ENCODE measurements around the gene GULP1.

DNA sequence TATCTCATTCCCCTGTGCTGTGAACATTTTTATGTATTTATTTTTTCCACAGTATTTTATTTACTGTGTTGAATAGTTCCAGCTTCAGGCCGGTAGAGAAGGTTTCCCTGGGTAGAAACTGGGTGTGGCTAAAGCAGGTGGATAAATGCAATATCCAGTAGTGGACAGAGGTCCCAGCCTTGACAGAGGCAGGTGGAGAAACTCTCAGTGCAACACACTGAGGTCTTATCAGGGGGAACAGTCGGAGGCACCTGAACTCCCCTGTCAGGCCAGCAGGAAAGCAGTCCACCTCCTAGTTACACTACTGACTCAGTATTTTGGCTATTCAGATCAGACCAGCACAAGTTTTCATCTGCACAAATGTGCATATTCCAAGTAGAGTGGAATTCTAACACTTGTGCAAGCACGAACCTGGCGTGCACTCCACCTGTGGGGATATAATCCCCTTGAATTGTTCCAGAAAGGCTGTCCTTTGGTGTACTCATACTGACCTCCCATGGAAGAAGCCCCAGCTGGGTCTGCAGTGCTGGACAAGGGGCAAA is 103.3 kb downstream of the GULP1 start:
- TF ChIP-seq, protein P1, sequence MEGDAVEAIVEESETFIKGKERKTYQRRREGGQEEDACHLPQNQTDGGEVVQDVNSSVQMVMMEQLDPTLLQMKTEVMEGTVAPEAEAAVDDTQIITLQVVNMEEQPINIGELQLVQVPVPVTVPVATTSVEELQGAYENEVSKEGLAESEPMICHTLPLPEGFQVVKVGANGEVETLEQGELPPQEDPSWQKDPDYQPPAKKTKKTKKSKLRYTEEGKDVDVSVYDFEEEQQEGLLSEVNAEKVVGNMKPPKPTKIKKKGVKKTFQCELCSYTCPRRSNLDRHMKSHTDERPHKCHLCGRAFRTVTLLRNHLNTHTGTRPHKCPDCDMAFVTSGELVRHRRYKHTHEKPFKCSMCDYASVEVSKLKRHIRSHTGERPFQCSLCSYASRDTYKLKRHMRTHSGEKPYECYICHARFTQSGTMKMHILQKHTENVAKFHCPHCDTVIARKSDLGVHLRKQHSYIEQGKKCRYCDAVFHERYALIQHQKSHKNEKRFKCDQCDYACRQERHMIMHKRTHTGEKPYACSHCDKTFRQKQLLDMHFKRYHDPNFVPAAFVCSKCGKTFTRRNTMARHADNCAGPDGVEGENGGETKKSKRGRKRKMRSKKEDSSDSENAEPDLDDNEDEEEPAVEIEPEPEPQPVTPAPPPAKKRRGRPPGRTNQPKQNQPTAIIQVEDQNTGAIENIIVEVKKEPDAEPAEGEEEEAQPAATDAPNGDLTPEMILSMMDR (IDR thresholded peaks at IDR 0.05), result no peak
- TF ChIP-seq POLR2A (IDR thresholded peaks at IDR 0.05), result no peak

Measured in adrenal gland (tissue), 5 donors.